ENCODE data around the gene ABCA2.
"Not testable (repeated sequence)": the region's sequence is repeated elsewhere in the genome, so short reads cannot be mapped to it uniquely, and the experiment has no call there.

Gene ABCA2

GRCh38 chr9:137044502-137045177 lies 16.6 kb upstream of the ABCA2 start:
- DNase-seq (ENCODE audit: low spot score), result no peak

GRCh38 chr9:137044037-137044436 lies 16.0 kb upstream of the ABCA2 start:
- no peak for DNase-seq (ENCODE audit: low spot score)

- DNase-seq (ENCODE audit: low spot score), result no peak
Measured at GRCh38 chr9:137042751-137043727, 15.0 kb upstream of the ABCA2 start.

GRCh38 chr9:137041124-137041523 lies 13.1 kb upstream of the ABCA2 start:
- DNase-seq (ENCODE audit: low spot score), result no peak

- no peak for DNase-seq (ENCODE audit: low spot score)
Measured at GRCh38 chr9:137040568-137040967, 12.5 kb upstream of the ABCA2 start.

- DNase-seq (ENCODE audit: low spot score), result no peak
Measured at GRCh38 chr9:137039611-137040366, 11.8 kb upstream of the ABCA2 start.

- no peak for DNase-seq (ENCODE audit: low spot score)
Measured at GRCh38 chr9:137038916-137039315, 10.9 kb upstream of the ABCA2 start.

- DNase-seq (ENCODE audit: low spot score), result no peak
Measured at GRCh38 chr9:137037483-137037882, 9.4 kb upstream of the ABCA2 start.

- no peak for DNase-seq (ENCODE audit: low spot score)
Measured at GRCh38 chr9:137037035-137037434, 9.0 kb upstream of the ABCA2 start.

GRCh38 chr9:137035937-137036336 lies 7.9 kb upstream of the ABCA2 start:
- DNase-seq (ENCODE audit: low spot score), result no peak

- DNase-seq (ENCODE audit: low spot score), result no peak
Measured at GRCh38 chr9:137035507-137035834, 7.4 kb upstream of the ABCA2 start.

GRCh38 chr9:137034709-137035506 lies 6.9 kb upstream of the ABCA2 start:
- DNase-seq (ENCODE audit: low spot score), result peak; percentile 87

- no peak for DNase-seq (ENCODE audit: low spot score)
Measured at GRCh38 chr9:137034039-137034708, 6.1 kb upstream of the ABCA2 start.

- not testable (repeated sequence) for DNase-seq (ENCODE audit: low spot score)
Measured at GRCh38 chr9:137033481-137033880, 5.4 kb upstream of the ABCA2 start.

- no peak for DNase-seq (ENCODE audit: low spot score)
Measured at GRCh38 chr9:137032858-137033257, 4.8 kb upstream of the ABCA2 start.

GRCh38 chr9:137031904-137032640 lies 4.0 kb upstream of the ABCA2 start, which contains the start of gene FUT7:
FUT7 (minus strand) TSS chr9:137032088; CDS start chr9:137031991, 97 bp downstream.
- no peak for DNase-seq (ENCODE audit: low spot score)

- no peak for DNase-seq (ENCODE audit: low spot score)
Measured at GRCh38 chr9:137030538-137031527, 2.8 kb upstream of the ABCA2 start.

GRCh38 chr9:137030006-137030405 lies 2.0 kb upstream of the ABCA2 start:
- no peak for DNase-seq (ENCODE audit: low spot score)

Measured in pons (tissue), 1 donor.